RWPE2 (cell line): ENCODE measurements around the gene TNK2.
"Not testable (repeated sequence)": the region's sequence is repeated elsewhere in the genome, so short reads cannot be mapped to it uniquely, and the experiment has no call there.

Experiments
- ATAC-seq: fragments of 200-7000 bp; cut with Tn5 transposase; 3 replicates; pipeline ENCODE4 v1.9.1; 2021; ENCODE audit warnings: low read depth
- DNase-seq: peaks from one replicate; pipeline ENCODE4 v3.0.0-alpha.2; 2020; ENCODE audit warnings: low spot score
- H3K27ac ChIP-seq: fragments of 450-650 bp; 2 replicates; pipeline ENCODE4 v1.5.1; 2017; ENCODE audit warnings: mild to moderate bottlenecking; ENCODE audit not compliant: poor library complexity, severe bottlenecking
- H3K27me3 ChIP-seq: fragments of 250-450 bp; sonication (Bioruptor Pico); 2 replicates; pipeline ENCODE4 v1.5.1; 2021; ENCODE audit warnings: mild to moderate bottlenecking, moderate library complexity; ENCODE audit not compliant: insufficient read depth, poor library complexity, severe bottlenecking
- H3K36me3 ChIP-seq: fragments of 250-450 bp; sonication (Bioruptor Pico); 2 replicates; pipeline ENCODE4 v1.5.1; 2020; ENCODE audit warnings: low read depth, mild to moderate bottlenecking, moderate library complexity
- H3K4me1 ChIP-seq: fragments of 250-450 bp; sonication (Bioruptor Pico); 2 replicates; pipeline ENCODE4 v1.5.1; 2021; ENCODE audit warnings: mild to moderate bottlenecking, moderate library complexity; ENCODE audit not compliant: insufficient read depth, poor library complexity, severe bottlenecking
- H3K4me3 ChIP-seq: fragments of 250-450 bp; sonication (Bioruptor Pico); 2 replicates; pipeline ENCODE4 v1.5.1; 2021; ENCODE audit warnings: mild to moderate bottlenecking, moderate library complexity; ENCODE audit not compliant: severe bottlenecking
- H3K9me3 ChIP-seq: fragments of 250-450 bp; sonication (Bioruptor Pico); 2 replicates; pipeline ENCODE4 v1.5.1; 2021; ENCODE audit warnings: mild to moderate bottlenecking, moderate library complexity; ENCODE audit not compliant: severe bottlenecking
- CTCF ChIP-seq: fragments of 450-650 bp; IDR thresholded peaks from one replicate; pipeline ENCODE4 v1.5.1; 2017; ENCODE audit warnings: mild to moderate bottlenecking, moderate library complexity; ENCODE audit not compliant: poor library complexity, severe bottlenecking

Gene TNK2

GRCh38 chr3:195903950-195904290, 4.4 kb downstream of the TNK2 start:
- Histone ChIP-seq H3K27ac (no peak overlapping the region), H3K4me1 (peaks cover 34% of the 10 kb centered on the region), H3K9me3 (no peaks in the 10 kb centered on the region), H3K4me3 (no peak overlapping the region), H3K36me3 (peaks cover 5% of the 10 kb centered on the region; the same call in 1 of the 2 replicates), H3K27me3 (no peaks in the 10 kb centered on the region)
- ATAC-seq = no peak
- no peak for TF ChIP-seq CTCF
- DNase-seq = no peak

GRCh38 chr3:195902634-195903033, 5.7 kb downstream of the TNK2 start:
- H3K36me3 ChIP-seq, DNase-seq, H3K4me3 ChIP-seq, H3K27ac ChIP-seq, H3K9me3 ChIP-seq, H3K27me3 ChIP-seq, ATAC-seq: not testable (repeated sequence)
- peaks cover 39% of the 10 kb centered on the region for H3K4me1 ChIP-seq

GRCh38 chr3:195901836-195902585, 6.3 kb downstream of the TNK2 start:
- peaks cover 38% of the 10 kb centered on the region for H3K4me1 ChIP-seq
- not testable (repeated sequence) for H3K4me3 ChIP-seq, H3K27me3 ChIP-seq, ATAC-seq, H3K9me3 ChIP-seq, DNase-seq, H3K36me3 ChIP-seq
- H3K27ac ChIP-seq = peak overlapping the region; percentile 56

GRCh38 chr3:195900436-195901355, 7.7 kb downstream of the TNK2 start:
- Histone ChIP-seq H3K9me3 (no peaks in the 10 kb centered on the region), H3K4me3 (no peak overlapping the region), H3K27me3 (no peaks in the 10 kb centered on the region), H3K27ac (peak overlapping the region; percentile 56), H3K36me3 (peaks cover 2% of the 10 kb centered on the region; the same call in 1 of the 2 replicates), H3K4me1 (peaks cover 26% of the 10 kb centered on the region)
- peak; percentile 62 for ATAC-seq
- no peak for TF ChIP-seq CTCF
- DNase-seq = no peak

- ATAC-seq = no peak
- no peak overlapping the region for H3K4me3 ChIP-seq
- H3K27me3 ChIP-seq = no peaks in the 10 kb centered on the region
- no peaks in the 10 kb centered on the region for H3K9me3 ChIP-seq
- DNase-seq = no peak
- no peaks in the 10 kb centered on the region for H3K36me3 ChIP-seq
- TF ChIP-seq CTCF = no peak
- H3K4me1 ChIP-seq = peaks cover 18% of the 10 kb centered on the region
- H3K27ac ChIP-seq = peak overlapping the region; percentile 56
Measured at GRCh38 chr3:195899701-195900435, 8.5 kb downstream of the TNK2 start.
